GM12878 (cell line): ENCODE data around the gene PSIP1. TPM values are rescaled to one million over a fixed set of nuclear protein-coding genes. Genes with fewer than 3 reads are reported as not detected.
A peak's percentile ranks its signal among the peaks of the same experiment; 100 is the strongest.

ENCODE experiments used
- ASH2L ChIP-seq: fragments of 300-600, 200-600 bp; sonication (generic); IDR thresholded peaks from 2 replicates; pipeline ENCODE4 v1.6.1; 2017; ENCODE audit warnings: low read depth, mild to moderate bottlenecking, borderline replicate concordance
- CBX5 ChIP-seq: sonication (generic); IDR thresholded peaks from 2 replicates; pipeline ENCODE4 v1.6.1; 2016; ENCODE audit warnings: low read depth, moderate library complexity, mild to moderate bottlenecking, inconsistent platforms
- ETV6 ChIP-seq, 2 experiments: fragments of 450-650 bp in 1 of 2; IDR thresholded peaks in 1 of 2; conservative IDR thresholded peaks in 1 of 2; 2 replicates each; pipeline ENCODE4 v1.6.1; 2014; ENCODE audit warnings: antibody characterized with exemption in 1 of 2, borderline replicate concordance in 1 of 2, low read depth in 1 of 2, mild to moderate bottlenecking in 1 of 2, moderate library complexity in 1 of 2
- FOXK2 ChIP-seq: fragments of 450-650 bp; IDR thresholded peaks from 2 replicates; pipeline ENCODE4 v1.6.1; 2017; ENCODE audit warnings: mild to moderate bottlenecking, moderate library complexity
- HDGF ChIP-seq: fragments of 450-650 bp; IDR thresholded peaks from 2 replicates; pipeline ENCODE4 v1.6.1; 2016; ENCODE audit warnings: antibody characterized with exemption
- IKZF2 ChIP-seq, 2 experiments: fragments of 450-650 bp; IDR thresholded peaks; 2 replicates each; pipeline ENCODE4 v1.6.1; 2017; ENCODE audit warnings: mild to moderate bottlenecking in 2 of 2, moderate library complexity in 2 of 2
- MEF2B ChIP-seq: fragments of 450-650 bp; IDR thresholded peaks from 2 replicates; pipeline ENCODE4 v1.6.1; 2018; ENCODE audit warnings: mild to moderate bottlenecking, moderate library complexity; ENCODE audit not compliant: partially characterized antibody, poor library complexity, severe bottlenecking
- PAX5 ChIP-seq: IDR thresholded peaks from 2 replicates; pipeline ENCODE4 v1.6.1; 2011; ENCODE audit warnings: low read depth, low read length, borderline replicate concordance
- SIX5 ChIP-seq: IDR thresholded peaks from 2 replicates; pipeline ENCODE4 v1.6.1; 2011; ENCODE audit warnings: mild to moderate bottlenecking, low read depth, low read length, moderate library complexity; ENCODE audit not compliant: severe bottlenecking
- SP1 ChIP-seq: IDR thresholded peaks from one replicate; pipeline ENCODE4 v1.6.1; 2011; ENCODE audit warnings: low read depth, low read length
- STAT3 ChIP-seq: IDR thresholded peaks from 2 replicates; pipeline ENCODE4 v1.6.1; 2011; ENCODE audit warnings: low read depth, low read length, improper control_type of control experiment
- polyA plus RNA-seq, 11 experiments: library from polyadenylated mRNA; depleted of rRNA in 4 of 11; unstranded in 6 of 11; stranded (reverse) in 5 of 11; fragments of >200 nt; fragmentation: Nextera tagmentation in 4 of 11; fragmentation: Illumina TruSeq in 1 of 11; extraction: Ambion mirVana in 4 of 11; extraction: Trizol in 1 of 11; gene quantifications; 1 replicate in 1 of 11; 2 replicates in 10 of 11; pipeline versions ENCODE4 v1.2.1 to v1.2.3, GENCODE V29; 2011 to 2016; ENCODE audit warnings: inconsistent platforms in 2 of 11, missing spikeins in 2 of 11, low read depth in 1 of 11
- total RNA-seq, 4 experiments: library from RNA; depleted of rRNA in 3 of 4; stranded (reverse); fragments of >200 nt in 3 of 4; fragmentation: Illumina TruSeq in 1 of 4; extraction: Trizol in 1 of 4; gene quantifications; 2 replicates each; pipeline versions ENCODE4 v1.2.1 to v1.2.3, GENCODE V29; 2013 to 2021
- TF ChIP-seq, protein P1 (sequence below): IDR thresholded peaks from 2 replicates; pipeline ENCODE4 v1.6.1; 2011; ENCODE audit warnings: low read depth, low read length, improper control_type of control experiment, borderline replicate concordance
- TF ChIP-seq, protein P2 (sequence below): IDR thresholded peaks from 2 replicates; pipeline ENCODE4 v1.6.1; 2012; ENCODE audit warnings: low read depth, low read length, improper control_type of control experiment
- TF ChIP-seq, protein P3 (sequence below): IDR thresholded peaks from 2 replicates; pipeline ENCODE4 v1.6.1; 2011; ENCODE audit warnings: borderline replicate concordance, low read depth, mild to moderate bottlenecking, moderate library complexity, mixed read lengths, low read length; ENCODE audit not compliant: insufficient read depth; ENCODE audit errors: extremely low read length
- TF ChIP-seq, protein P4 (sequence below): fragments of 450-650 bp; IDR thresholded peaks from 2 replicates; pipeline ENCODE4 v1.6.1; 2016; ENCODE audit warnings: mild to moderate bottlenecking
- TF ChIP-seq, protein P5 (sequence below): fragments of 450-650 bp; IDR thresholded peaks from 2 replicates; pipeline ENCODE4 v1.6.1; 2018; ENCODE audit warnings: mild to moderate bottlenecking, low read depth, moderate library complexity; ENCODE audit not compliant: partially characterized antibody
- TF ChIP-seq, protein P6 (sequence below): fragments of 450-650 bp; IDR thresholded peaks from 2 replicates; pipeline ENCODE4 v1.6.1; 2017; ENCODE audit warnings: borderline replicate concordance

The PSIP1 gene
- total and polyA plus RNA-seq, 10 of the 15 experiments (the other 5 are each of a cell fraction or from before 2014, with no cell fraction given), result 75.5 to 299 (median 173) TPM

DNA sequence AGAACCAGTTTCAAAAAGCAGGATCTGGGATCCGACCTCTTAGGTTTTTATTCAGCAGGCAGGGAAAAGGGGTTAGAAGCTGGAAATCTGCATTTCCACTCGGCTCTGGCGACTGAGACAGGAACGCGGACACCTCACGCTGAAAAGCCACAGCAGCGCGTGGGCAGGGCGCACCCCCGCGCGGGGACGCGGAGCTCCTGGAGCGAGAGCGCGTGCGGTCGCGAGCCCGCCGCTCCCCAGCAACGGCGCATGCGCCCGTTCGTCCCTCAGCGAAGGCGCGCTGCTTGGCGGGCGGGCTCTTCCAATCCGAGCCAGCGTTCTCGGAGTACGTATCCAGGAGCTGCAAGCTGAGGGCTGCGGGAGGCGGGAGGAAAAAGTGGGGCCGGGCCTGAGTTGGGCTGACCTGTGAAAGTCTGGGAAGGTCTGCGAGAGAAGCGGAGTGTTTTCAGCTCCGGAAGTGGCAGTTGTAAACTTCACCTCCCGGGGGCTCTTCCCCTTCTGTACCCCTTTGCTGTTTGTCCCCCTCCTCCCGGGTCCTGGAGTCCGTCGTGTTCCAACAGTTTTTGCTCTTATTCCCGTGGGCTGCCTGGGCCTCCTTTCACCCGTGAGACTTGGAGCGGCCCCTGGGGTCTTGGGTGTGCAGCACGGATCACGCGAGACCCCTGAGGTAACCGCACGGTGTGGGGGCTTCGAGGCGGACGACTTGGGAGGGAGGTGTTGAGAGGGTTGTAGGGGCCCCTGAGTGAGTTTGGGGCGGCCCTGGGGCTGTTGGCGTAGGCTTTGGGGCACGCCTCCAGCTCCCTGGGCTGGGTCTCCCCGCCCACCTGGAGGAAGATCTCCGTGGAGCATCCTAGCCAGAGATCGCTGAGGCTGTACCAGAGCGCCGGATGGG is 42.1 kb upstream of the PSIP1 start, which contains the start of gene CCDC171 (continued):
- TF ChIP-seq, protein P1, sequence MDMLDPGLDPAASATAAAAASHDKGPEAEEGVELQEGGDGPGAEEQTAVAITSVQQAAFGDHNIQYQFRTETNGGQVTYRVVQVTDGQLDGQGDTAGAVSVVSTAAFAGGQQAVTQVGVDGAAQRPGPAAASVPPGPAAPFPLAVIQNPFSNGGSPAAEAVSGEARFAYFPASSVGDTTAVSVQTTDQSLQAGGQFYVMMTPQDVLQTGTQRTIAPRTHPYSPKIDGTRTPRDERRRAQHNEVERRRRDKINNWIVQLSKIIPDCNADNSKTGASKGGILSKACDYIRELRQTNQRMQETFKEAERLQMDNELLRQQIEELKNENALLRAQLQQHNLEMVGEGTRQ, result no peak; the same call in 1 of the 2 replicates
- TF ChIP-seq ASH2L, result no peak; the same call in 1 of the 2 replicates
- TF ChIP-seq, protein P2, sequence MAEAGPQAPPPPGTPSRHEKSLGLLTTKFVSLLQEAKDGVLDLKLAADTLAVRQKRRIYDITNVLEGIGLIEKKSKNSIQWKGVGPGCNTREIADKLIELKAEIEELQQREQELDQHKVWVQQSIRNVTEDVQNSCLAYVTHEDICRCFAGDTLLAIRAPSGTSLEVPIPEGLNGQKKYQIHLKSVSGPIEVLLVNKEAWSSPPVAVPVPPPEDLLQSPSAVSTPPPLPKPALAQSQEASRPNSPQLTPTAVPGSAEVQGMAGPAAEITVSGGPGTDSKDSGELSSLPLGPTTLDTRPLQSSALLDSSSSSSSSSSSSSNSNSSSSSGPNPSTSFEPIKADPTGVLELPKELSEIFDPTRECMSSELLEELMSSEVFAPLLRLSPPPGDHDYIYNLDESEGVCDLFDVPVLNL, result peak; percentile 74
- peak; percentile 44 for TF ChIP-seq SP1
- TF ChIP-seq, protein P3, sequence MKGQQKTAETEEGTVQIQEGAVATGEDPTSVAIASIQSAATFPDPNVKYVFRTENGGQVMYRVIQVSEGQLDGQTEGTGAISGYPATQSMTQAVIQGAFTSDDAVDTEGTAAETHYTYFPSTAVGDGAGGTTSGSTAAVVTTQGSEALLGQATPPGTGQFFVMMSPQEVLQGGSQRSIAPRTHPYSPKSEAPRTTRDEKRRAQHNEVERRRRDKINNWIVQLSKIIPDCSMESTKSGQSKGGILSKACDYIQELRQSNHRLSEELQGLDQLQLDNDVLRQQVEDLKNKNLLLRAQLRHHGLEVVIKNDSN, result no peak
- peak; percentile 33 for TF ChIP-seq MEF2B
- TF ChIP-seq STAT3, result no peak
- TF ChIP-seq, protein P4, sequence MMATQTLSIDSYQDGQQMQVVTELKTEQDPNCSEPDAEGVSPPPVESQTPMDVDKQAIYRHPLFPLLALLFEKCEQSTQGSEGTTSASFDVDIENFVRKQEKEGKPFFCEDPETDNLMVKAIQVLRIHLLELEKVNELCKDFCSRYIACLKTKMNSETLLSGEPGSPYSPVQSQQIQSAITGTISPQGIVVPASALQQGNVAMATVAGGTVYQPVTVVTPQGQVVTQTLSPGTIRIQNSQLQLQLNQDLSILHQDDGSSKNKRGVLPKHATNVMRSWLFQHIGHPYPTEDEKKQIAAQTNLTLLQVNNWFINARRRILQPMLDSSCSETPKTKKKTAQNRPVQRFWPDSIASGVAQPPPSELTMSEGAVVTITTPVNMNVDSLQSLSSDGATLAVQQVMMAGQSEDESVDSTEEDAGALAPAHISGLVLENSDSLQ, result peak; percentile 69
- no peak; the same call in 1 of the 2 replicates for TF ChIP-seq HDGF
- TF ChIP-seq CBX5, result 0 out of 2 replicates have a peak, but pooled peaks have one; percentile 66
- TF ChIP-seq, protein P5, sequence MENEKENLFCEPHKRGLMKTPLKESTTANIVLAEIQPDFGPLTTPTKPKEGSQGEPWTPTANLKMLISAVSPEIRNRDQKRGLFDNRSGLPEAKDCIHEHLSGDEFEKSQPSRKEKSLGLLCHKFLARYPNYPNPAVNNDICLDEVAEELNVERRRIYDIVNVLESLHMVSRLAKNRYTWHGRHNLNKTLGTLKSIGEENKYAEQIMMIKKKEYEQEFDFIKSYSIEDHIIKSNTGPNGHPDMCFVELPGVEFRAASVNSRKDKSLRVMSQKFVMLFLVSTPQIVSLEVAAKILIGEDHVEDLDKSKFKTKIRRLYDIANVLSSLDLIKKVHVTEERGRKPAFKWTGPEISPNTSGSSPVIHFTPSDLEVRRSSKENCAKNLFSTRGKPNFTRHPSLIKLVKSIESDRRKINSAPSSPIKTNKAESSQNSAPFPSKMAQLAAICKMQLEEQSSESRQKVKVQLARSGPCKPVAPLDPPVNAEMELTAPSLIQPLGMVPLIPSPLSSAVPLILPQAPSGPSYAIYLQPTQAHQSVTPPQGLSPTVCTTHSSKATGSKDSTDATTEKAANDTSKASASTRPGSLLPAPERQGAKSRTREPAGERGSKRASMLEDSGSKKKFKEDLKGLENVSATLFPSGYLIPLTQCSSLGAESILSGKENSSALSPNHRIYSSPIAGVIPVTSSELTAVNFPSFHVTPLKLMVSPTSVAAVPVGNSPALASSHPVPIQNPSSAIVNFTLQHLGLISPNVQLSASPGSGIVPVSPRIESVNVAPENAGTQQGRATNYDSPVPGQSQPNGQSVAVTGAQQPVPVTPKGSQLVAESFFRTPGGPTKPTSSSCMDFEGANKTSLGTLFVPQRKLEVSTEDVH, result no peak
- TF ChIP-seq, protein P6, sequence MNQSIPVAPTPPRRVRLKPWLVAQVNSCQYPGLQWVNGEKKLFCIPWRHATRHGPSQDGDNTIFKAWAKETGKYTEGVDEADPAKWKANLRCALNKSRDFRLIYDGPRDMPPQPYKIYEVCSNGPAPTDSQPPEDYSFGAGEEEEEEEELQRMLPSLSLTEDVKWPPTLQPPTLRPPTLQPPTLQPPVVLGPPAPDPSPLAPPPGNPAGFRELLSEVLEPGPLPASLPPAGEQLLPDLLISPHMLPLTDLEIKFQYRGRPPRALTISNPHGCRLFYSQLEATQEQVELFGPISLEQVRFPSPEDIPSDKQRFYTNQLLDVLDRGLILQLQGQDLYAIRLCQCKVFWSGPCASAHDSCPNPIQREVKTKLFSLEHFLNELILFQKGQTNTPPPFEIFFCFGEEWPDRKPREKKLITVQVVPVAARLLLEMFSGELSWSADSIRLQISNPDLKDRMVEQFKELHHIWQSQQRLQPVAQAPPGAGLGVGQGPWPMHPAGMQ, result no peak
- no peak for TF ChIP-seq SIX5
- TF ChIP-seq ETV6 (conservative IDR thresholded peaks at IDR 0.05 in 1 of 2, IDR thresholded peaks at IDR 0.05 in 1 of 2; ENCODE audit: borderline replicate concordance in 1 of 2, low read depth in 1 of 2), result no peak
- TF ChIP-seq FOXK2, result no peak
- peak in 1 of 2 experiments; percentile 27; a peak in 2 of 4 replicates for TF ChIP-seq IKZF2 (IDR thresholded peaks at IDR 0.05)
- no peak for TF ChIP-seq PAX5
